Measurements from ENCODE around the gene VPS13D.

VPS13D gene, protein sequence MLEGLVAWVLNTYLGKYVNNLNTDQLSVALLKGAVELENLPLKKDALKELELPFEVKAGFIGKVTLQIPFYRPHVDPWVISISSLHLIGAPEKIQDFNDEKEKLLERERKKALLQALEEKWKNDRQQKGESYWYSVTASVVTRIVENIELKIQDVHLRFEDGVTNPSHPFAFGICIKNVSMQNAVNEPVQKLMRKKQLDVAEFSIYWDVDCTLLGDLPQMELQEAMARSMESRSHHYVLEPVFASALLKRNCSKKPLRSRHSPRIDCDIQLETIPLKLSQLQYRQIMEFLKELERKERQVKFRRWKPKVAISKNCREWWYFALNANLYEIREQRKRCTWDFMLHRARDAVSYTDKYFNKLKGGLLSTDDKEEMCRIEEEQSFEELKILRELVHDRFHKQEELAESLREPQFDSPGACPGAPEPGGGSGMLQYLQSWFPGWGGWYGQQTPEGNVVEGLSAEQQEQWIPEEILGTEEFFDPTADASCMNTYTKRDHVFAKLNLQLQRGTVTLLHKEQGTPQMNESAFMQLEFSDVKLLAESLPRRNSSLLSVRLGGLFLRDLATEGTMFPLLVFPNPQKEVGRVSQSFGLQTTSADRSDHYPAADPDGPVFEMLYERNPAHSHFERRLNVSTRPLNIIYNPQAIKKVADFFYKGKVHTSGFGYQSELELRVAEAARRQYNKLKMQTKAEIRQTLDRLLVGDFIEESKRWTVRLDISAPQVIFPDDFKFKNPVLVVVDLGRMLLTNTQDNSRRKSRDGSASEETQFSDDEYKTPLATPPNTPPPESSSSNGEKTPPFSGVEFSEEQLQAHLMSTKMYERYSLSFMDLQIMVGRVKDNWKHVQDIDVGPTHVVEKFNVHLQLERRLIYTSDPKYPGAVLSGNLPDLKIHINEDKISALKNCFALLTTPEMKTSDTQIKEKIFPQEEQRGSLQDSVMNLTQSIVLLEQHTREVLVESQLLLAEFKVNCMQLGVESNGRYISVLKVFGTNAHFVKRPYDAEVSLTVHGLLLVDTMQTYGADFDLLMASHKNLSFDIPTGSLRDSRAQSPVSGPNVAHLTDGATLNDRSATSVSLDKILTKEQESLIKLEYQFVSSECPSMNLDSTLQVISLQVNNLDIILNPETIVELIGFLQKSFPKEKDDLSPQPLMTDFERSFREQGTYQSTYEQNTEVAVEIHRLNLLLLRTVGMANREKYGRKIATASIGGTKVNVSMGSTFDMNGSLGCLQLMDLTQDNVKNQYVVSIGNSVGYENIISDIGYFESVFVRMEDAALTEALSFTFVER (N-terminal part only)

DNA sequence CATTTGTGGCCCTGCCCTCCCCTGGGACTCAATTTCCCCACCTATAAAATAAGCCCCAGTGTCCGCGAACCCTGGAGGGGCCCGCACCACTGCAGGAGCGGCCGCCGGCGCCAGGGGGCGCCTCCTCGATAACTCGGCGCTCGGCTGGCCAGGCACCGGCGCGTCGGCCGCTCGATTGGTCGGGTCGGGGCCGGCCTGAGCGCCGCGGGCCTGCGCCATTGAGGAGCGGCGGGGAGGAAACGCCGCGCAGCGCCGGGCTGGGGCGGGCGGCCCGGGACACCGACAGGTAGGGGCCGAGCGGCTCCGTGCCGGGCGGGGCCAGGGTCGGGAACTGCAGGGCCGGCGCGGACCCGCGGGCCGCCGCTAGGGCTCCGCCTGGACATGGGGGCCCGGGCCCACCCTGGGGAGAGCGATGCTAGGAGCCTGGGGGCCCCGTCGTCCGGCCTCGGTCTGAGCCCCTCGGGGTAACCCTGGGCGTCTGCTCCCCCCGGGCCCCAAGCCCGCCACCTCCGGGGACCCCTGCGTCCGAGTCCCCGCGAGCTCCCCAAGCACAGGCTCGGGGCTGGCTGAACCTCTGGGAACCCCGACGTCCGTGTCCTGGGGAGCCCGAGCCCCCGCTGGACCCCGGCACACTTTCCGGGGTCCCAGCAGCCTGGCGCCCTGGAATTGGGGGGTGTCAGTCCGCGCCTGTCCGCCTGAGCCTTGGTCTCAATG is at the start of gene VPS13D:
Gene VPS13D (plus strand): TSS at position 196 of the 714 bp plus-strand sequence. CDS start 4,237 bp downstream, outside the sequence.
- no peak for DNase-seq (ENCODE audit: low read depth)

GRCh38 chr1:12180315-12180714 is 49.5 kb upstream of the VPS13D start:
- no peak for DNase-seq (ENCODE audit: low read depth)

- DNase-seq (ENCODE audit: low read depth): no peak
Measured at GRCh38 chr1:12180903-12181302, 48.9 kb upstream of the VPS13D start.

- no peak for DNase-seq (ENCODE audit: low read depth)
Measured at GRCh38 chr1:12181568-12181967, 48.3 kb upstream of the VPS13D start.

- no peak for DNase-seq (ENCODE audit: low read depth)
Measured at GRCh38 chr1:12182410-12182984, 47.3 kb upstream of the VPS13D start.

DNA sequence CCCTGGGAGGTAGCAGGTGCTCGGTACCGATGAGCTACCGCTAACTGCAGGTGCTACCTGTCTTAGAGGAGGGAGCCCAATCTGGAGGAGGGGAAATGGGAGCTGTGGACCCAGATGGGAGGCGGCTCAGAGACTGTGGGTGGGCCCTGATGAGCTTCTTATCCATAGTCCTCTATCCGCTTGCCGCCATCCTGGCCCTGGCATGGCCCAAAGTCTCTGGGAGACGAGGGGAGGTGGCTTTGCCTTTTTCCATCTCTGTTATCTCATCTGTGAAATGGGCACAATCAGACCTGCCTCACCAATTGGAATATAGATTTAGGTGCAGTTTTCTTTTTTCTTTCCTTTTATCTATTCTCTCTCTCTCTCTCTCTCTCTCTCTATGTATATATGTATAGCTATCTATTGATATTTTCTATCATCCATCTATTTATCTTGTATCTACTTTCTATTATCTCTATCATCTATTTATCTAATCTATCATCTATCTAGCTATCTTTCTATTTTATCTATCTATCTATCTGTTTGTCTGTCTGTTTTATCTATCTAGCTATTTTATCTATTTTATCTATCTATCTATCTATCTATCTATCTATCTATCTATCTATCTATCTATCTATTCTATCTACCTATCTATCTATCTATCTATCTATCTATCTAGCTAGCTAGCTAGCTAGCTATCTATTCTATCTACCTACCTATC is 46.6 kb upstream of the VPS13D start:
- no peak for DNase-seq (ENCODE audit: low read depth)

DNA sequence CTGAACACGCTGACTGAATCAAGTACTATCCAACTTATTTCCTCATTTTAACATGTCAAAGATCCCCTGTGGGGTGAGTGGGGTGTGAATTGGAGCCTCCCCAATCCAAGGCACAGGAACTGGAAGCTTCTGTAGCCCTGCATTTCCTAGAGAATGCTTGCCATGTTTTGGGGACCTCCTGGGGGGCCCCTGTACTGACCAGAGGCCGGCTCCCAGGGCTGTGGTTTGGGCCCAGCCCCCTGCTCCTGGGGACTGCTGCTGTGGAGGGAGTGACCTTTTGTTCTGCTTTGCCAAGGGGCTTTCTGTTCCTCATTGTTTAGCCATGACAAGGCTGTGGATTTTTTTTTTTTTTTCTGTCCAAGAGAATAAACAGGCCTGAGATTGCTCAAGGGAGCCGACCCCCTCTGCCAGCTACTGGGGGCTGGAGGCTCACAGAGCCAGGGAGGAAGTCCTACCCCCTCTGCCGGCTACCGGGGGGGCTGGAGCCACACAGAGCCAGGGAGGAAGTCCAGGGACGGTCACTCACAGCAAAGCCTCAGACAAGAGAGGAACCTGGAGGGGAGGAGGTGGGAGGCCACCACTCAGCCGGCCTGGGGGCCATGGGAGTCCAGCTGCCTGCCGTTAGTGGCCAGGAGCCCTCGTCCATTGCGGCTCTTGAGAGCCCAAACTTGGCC is 45.7 kb upstream of the VPS13D start:
- peak; percentile 47 for DNase-seq (ENCODE audit: low read depth)

DNA sequence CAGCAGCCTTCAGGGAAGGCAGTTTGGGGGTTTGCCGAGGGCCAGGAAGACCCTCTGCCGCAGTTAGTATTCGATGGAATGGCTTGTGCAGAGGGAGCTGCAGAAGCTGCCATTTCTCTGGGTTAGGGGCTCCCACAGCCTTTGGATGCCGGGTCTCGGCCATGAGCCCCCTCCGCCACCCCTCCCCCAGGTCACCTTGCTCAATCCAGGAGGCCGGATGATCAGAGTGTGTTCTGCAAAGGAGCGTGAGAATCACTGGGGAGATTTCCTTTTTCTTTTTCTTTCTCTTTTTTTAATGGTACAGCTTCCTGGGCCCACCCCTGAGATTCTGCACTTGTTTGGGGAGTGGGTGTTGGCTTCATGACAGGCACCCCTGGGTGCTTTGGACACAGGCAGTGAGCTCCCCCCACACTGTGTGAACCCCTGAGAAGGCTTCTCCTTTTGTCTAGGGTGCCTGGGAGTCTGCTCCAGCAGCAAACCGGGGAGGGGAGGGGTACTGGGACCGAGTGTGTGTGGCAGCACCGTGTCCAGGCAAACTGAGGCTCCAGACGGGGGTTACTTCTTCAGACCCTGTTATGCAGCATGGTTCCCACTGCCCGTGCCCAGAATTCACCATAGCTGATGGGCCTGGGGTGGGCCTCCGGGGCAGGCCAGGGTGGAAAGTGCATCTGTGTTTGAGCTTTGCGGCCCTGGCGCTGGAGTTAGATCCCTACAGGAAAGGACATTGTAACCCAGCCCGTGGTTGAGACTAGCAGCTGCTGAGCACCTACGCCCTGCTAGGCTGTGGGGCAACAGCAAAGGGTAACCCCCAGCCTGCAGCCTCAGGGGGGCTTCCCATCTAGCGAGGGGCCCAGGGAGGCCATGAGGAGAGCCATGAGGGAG is 44.6 kb upstream of the VPS13D start:
- DNase-seq (ENCODE audit: low read depth): no peak

DNA sequence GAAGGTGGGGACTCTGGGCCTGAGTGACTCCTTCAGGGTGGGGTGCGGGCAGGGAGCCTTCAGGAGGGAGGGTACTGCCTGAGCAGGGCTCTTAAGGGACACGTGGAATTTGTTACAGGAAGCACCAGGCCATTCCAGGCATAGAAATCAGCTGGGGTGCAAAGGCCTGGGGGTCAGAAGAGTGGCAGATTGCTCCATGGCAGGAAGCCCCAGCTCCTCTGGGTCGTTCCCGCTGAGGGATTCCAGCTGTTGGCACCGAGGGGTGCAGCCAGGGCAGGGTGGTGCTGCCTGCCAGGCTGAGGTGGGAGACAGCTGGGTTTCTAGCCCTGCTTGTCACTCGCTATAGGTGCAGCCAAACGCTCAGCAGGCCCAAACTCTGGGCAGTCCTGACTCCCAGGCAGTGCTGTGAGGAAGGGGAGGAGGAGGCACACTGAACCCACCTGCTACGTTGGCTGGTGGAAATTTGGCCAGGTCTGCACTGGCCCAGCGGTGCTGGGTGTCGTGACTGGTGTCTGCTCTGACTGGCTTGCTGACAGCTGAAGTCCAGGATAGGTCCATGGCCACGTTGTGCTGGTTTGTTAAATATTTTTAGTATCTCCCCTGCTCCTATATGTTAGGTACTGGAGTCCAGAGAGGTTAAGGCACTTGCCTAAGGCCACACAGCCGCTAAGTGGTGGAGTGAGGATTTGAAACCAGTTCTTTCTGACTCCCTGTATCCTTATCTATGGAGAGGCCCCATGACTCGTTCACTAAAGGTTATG is 43.7 kb upstream of the VPS13D start:
- no peak for DNase-seq (ENCODE audit: low read depth)

- no peak for DNase-seq (ENCODE audit: low read depth)
Measured at GRCh38 chr1:12186679-12186985, 43.2 kb upstream of the VPS13D start.

- no peak for DNase-seq (ENCODE audit: low read depth)
Measured at GRCh38 chr1:12188115-12188514, 41.7 kb upstream of the VPS13D start.

DNA sequence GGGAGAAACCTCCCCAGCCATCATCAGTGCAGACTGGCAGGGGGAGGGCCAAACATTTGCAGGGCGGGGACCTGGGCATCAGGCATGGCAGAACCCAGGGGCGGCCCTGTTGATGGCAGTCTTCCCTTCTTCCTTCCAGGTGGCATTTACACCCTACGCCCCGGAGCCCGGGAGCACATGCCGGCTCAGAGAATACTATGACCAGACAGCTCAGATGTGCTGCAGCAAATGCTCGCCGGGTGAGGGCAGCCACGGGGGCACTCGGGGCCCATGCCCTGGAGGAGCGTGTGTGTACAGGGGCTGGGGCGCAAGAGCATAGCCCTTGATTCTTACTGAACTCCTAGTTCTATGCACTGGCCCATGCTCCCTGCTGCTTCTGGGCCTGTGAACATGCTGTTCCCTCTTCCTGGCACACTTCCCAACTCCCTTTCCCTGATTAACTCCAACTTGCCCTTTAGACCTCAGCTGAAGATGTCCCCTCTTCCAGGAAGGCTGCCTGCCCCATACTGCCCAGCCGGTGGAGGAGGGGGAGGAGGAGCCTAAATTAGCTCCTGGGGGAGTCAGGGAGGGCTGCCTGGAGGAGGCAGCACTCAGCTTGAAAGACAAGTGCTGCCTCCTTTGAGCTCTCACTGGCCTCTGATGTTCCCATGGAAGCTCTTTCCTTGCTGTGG is 41.0 kb upstream of the VPS13D start:
- DNase-seq (ENCODE audit: low read depth): no peak

- DNase-seq (ENCODE audit: low read depth): no peak
Measured at GRCh38 chr1:12189328-12189682, 40.5 kb upstream of the VPS13D start.

- DNase-seq (ENCODE audit: low read depth): no peak
Measured at GRCh38 chr1:12191242-12192032, 38.4 kb upstream of the VPS13D start.

DNA sequence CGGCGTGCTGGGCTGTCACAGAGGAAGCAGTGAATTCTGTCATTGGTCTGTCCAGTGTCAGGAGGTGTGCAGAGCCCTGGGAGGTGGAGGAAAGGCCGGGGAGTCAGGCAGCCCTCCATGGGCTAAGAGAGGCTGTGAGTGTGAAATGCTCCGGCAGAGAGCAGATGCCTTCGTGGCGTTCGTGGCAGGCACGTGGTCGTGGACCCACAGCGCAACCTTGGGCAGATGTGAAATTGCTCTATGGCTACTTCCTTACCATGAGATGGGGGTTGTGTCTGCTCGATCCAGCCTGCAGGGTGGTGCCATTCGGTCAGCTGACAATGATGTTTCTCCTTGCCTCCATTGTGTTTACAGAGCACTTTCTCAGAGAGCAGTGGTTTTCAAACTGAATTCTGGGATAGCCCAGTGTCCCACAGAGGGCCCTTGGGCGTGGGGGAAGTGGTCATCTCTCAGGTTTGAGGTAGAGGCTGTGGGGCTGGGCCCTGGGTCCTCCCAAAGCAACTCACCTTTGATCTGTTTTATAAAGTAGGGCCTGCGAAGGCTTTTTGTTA is 35.1 kb upstream of the VPS13D start:
- no peak for DNase-seq (ENCODE audit: low read depth)

DNA sequence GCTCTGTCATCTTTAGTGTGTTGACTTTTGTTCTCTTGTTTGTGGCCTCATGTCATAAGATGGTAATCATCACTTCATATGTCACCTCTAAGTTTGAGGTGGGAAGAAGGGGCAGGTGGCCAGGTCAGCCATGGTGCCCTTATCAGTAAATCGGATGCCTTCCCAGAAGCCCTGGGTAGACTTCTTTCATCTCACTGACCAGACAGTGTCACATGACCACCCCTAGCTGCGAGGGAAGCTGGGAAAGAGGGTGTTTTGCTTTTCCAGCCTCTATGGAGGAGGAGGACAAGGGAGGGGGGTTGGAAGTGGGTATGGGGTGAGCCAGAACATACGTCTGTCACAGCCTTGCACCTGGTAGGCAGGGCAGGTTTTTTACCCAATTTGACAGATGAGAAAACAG is 34.4 kb upstream of the VPS13D start:
- no peak for DNase-seq (ENCODE audit: low read depth)
